Keratinocyte (primary cell): ENCODE results near the gene C1orf50. TPM values are rescaled to one million over a fixed set of nuclear protein-coding genes. Genes with fewer than 3 reads are reported as not detected.

Experiments
- DNase-seq: peaks from one replicate; pipeline ENCODE4 v3.0.0-alpha.2; 2011; ENCODE audit warnings: low read depth, missing footprints, low spot score
- FAIRE-seq: peaks from 2 replicates; lab custom pipeline; 2011; peaks lifted over from hg19 to GRCh38; lab: Jason Lieb, UNC
- H2AFZ ChIP-seq: 2 replicates; pipeline ENCODE4 v1.6.0; 2012; ENCODE audit warnings: low read length, control low read depth, inconsistent platforms; ENCODE audit not compliant: control insufficient read depth
- H3K27ac ChIP-seq: 2 replicates; pipeline ENCODE4 v1.5.1; 2011; ENCODE audit warnings: low read length; ENCODE audit not compliant: control insufficient read depth, insufficient read depth
- H3K27me3 ChIP-seq: 3 replicates; pipeline ENCODE4 v1.6.0; 2011; ENCODE audit warnings: low read length; ENCODE audit not compliant: control insufficient read depth, insufficient read depth; ENCODE audit errors: extremely low read depth
- H3K36me3 ChIP-seq, 2 experiments: 2 replicates in 1 of 2; 3 replicates in 1 of 2; pipeline ENCODE4 v1.5.1; 2011; ENCODE audit warnings: low read length in 2 of 2, mild to moderate bottlenecking in 1 of 2; ENCODE audit not compliant: control insufficient read depth in 2 of 2, insufficient read depth in 2 of 2; ENCODE audit errors: extremely low read depth in 1 of 2
- H3K4me1 ChIP-seq: 3 replicates; pipeline ENCODE4 v1.5.1; 2011; ENCODE audit warnings: low read length; ENCODE audit not compliant: control insufficient read depth, insufficient read depth; ENCODE audit errors: extremely low read depth
- H3K4me2 ChIP-seq: 3 replicates; pipeline ENCODE4 v1.6.0; 2011; ENCODE audit warnings: low read depth, low read length; ENCODE audit not compliant: control insufficient read depth, insufficient read depth; ENCODE audit errors: extremely low read depth
- H3K4me3 ChIP-seq, 3 experiments: fragments of 200-600 bp in 1 of 3; sonication (generic) in 1 of 3; 2 replicates in 2 of 3; 3 replicates in 1 of 3; pipeline ENCODE4 v1.5.1; 2011 to 2016; ENCODE audit warnings: low read length in 3 of 3, mild to moderate bottlenecking in 3 of 3, control low read depth in 2 of 3, inconsistent platforms in 1 of 3, low read depth in 1 of 3, mixed read lengths in 1 of 3, mixed run types in 1 of 3, moderate library complexity in 1 of 3; ENCODE audit not compliant: control insufficient read depth in 2 of 3, insufficient read depth in 2 of 3; ENCODE audit errors: extremely low read depth in 1 of 3
- H3K79me2 ChIP-seq: 2 replicates; pipeline ENCODE4 v1.6.0; 2012; ENCODE audit warnings: low read length; ENCODE audit not compliant: control insufficient read depth, insufficient read depth
- H3K9ac ChIP-seq: 3 replicates; pipeline ENCODE4 v1.6.0; 2011; ENCODE audit warnings: low read length; ENCODE audit not compliant: control insufficient read depth, insufficient read depth; ENCODE audit errors: extremely low read depth
- H3K9me1 ChIP-seq: 3 replicates; pipeline ENCODE4 v1.6.0; 2011; ENCODE audit warnings: low read length; ENCODE audit not compliant: control insufficient read depth, insufficient read depth; ENCODE audit errors: extremely low read depth
- H3K9me3 ChIP-seq: 2 replicates; pipeline ENCODE4 v1.5.1; 2012; ENCODE audit warnings: low read depth, low read length; ENCODE audit not compliant: control insufficient read depth
- H4K20me1 ChIP-seq: 3 replicates; pipeline ENCODE4 v1.6.0; 2011; ENCODE audit warnings: low read length; ENCODE audit not compliant: control insufficient read depth, insufficient read depth; ENCODE audit errors: extremely low read depth
- CTCF ChIP-seq, 3 experiments: IDR thresholded peaks in 1 of 3; conservative IDR thresholded peaks in 1 of 3; optimal IDR thresholded peaks in 1 of 3; 2 replicates in 2 of 3; 3 replicates in 1 of 3; pipeline versions ENCODE3 to v1.5.1; 2011; ENCODE audit warnings: low read length in 3 of 3, mild to moderate bottlenecking in 3 of 3, moderate library complexity in 2 of 3, control low read depth in 1 of 3, inconsistent platforms in 1 of 3; ENCODE audit not compliant: insufficient read depth in 2 of 3; ENCODE audit errors: extremely low read depth in 1 of 3
- EZH2 ChIP-seq: IDR thresholded peaks from one replicate; pipeline ENCODE4 v1.6.1; 2012; ENCODE audit warnings: inconsistent platforms, mild to moderate bottlenecking, low read length, moderate library complexity
- dilution Hi-C: fragments of 300-500 bp; cut with MboI; formaldehyde crosslinking; loops from one replicate; pipeline ENCODE4 v1.7.0; 2020; ENCODE audit warnings: low sequenced_read_pairs; ENCODE audit not compliant: extremely low pct_ligation_motif_present
- polyA plus RNA-seq, 5 experiments: library from polyadenylated mRNA; depleted of rRNA in 3 of 5; stranded (reverse) in 3 of 5; stranded (forward) in 1 of 5; unstranded in 1 of 5; fragments of >200 nt; gene quantifications; 1 replicate in 1 of 5; 2 replicates in 3 of 5; 3 replicates in 1 of 5; pipeline versions ENCODE4 v1.2.1 to v1.2.3, GENCODE V29; 2011 to 2012; ENCODE audit warnings: missing spikeins in 2 of 5, low read depth in 1 of 5, low replicate concordance in 1 of 5

C1orf50 gene
- polyA plus RNA-seq, 1 donor (not counting 4 experiments of a cell fraction or from before 2014, with no cell fraction given): 9.6 TPM

- Histone ChIP-seq H3K4me3 (no peak overlapping the region), H3K9me1 (no peaks in the 10 kb centered on the region), H3K9ac (no peak overlapping the region), H3K4me1 (no peaks in the 10 kb centered on the region), H3K79me2 (no peaks in the 10 kb centered on the region), H3K36me3 (peaks cover 0 to 1% of the 10 kb centered on the region in 2 experiments), H2AFZ (no peak overlapping the region), H4K20me1 (no peaks in the 10 kb centered on the region), H3K4me2 (no peak overlapping the region), H3K27ac (no peak overlapping the region), H3K9me3 (no peaks in the 10 kb centered on the region), H3K27me3 (no peaks in the 10 kb centered on the region)
- DNase-seq (no peak), FAIRE-seq (no peak)
- dilution Hi-C loops: no loop called here
- no peak for TF ChIP-seq EZH2
- TF ChIP-seq CTCF (optimal IDR thresholded peaks at IDR 0.05 in 1 of 3, IDR thresholded peaks at IDR 0.05 in 1 of 3, conservative IDR thresholded peaks at IDR 0.05 in 1 of 3; ENCODE audit: extremely low read depth in 1 of 3, insufficient read depth in 2 of 3, low read length in 3 of 3): no peak
Measured at GRCh38 chr1:42825036-42825851, 58.2 kb downstream of the C1orf50 start.

Other genes with a start within 250 kb of the C1orf50 start
- gene PPIH, start 108.8 kb upstream of the C1orf50 start, polyA plus RNA-seq: 54.0 to 94.1 TPM (median 63.4 TPM) in 3 replicates
- 630 to 1,162 TPM (median 1,066 TPM) in 3 replicates for gene YBX1, start 84.8 kb upstream of the C1orf50 start, polyA plus RNA-seq
- 0.06 TPM in 1 of 3 replicates, not detected in the others for gene CLDN19, start 27.0 kb upstream of the C1orf50 start, polyA plus RNA-seq
- gene P3H1, start 221 bp upstream of the C1orf50 start, polyA plus RNA-seq: 24.4 to 34.1 TPM (median 34.0 TPM) in 3 replicates
- gene TMEM269, start 17.7 kb downstream of the C1orf50 start, polyA plus RNA-seq: 0.12 TPM in 1 of 3 replicates, not detected in the others
- 5.6 to 6.5 TPM (median 6.3 TPM) in 3 replicates for gene ERMAP, start 49.9 kb downstream of the C1orf50 start, polyA plus RNA-seq
- 11.0 to 15.5 TPM (median 13.9 TPM) in 3 replicates for gene SVBP, start 50.1 kb downstream of the C1orf50 start, polyA plus RNA-seq
- 3.8 to 7.1 TPM (median 3.8 TPM) in 3 replicates for gene ZNF691, start 79.4 kb downstream of the C1orf50 start, polyA plus RNA-seq
- 580 to 1,115 TPM (median 689 TPM) in 3 replicates for gene SLC2A1, start 191.6 kb downstream of the C1orf50 start, polyA plus RNA-seq